Ishikawa (cell line): ENCODE data around the gene CBX3.

Source experiments
- CEBPB ChIP-seq: IDR thresholded peaks from 2 replicates; pipeline ENCODE4 v1.6.1; 2012
- CREB1 ChIP-seq: IDR thresholded peaks from 2 replicates; pipeline ENCODE4 v1.6.1; 2012; ENCODE audit warnings: low read depth
- EGR1 ChIP-seq: IDR thresholded peaks from 2 replicates; pipeline ENCODE4 v1.6.1; 2012
- EP300 ChIP-seq: IDR thresholded peaks from 2 replicates; pipeline ENCODE4 v1.6.1; 2012; ENCODE audit warnings: borderline replicate concordance
- FOXM1 ChIP-seq: IDR thresholded peaks from 2 replicates; pipeline ENCODE4 v1.6.1; 2012; ENCODE audit warnings: low read depth, borderline replicate concordance
- MAX ChIP-seq: IDR thresholded peaks from 2 replicates; pipeline ENCODE4 v1.6.1; 2012
- NFIC ChIP-seq: IDR thresholded peaks from 2 replicates; pipeline ENCODE4 v1.6.1; 2012
- RAD21 ChIP-seq: IDR thresholded peaks from 2 replicates; pipeline ENCODE4 v1.6.1; 2012; ENCODE audit warnings: low read depth
- REST ChIP-seq: IDR thresholded peaks from 2 replicates; pipeline ENCODE4 v1.6.1; 2012; ENCODE audit warnings: low read depth, mild to moderate bottlenecking
- TAF1 ChIP-seq: IDR thresholded peaks from 2 replicates; pipeline ENCODE4 v1.6.1; 2012; ENCODE audit warnings: low read depth, mild to moderate bottlenecking
- TCF12 ChIP-seq: IDR thresholded peaks from 2 replicates; pipeline ENCODE4 v1.6.1; 2012; ENCODE audit warnings: low read depth
- TEAD4 ChIP-seq: IDR thresholded peaks from 2 replicates; pipeline ENCODE4 v1.6.1; 2012
- USF1 ChIP-seq: IDR thresholded peaks from 2 replicates; pipeline ENCODE4 v1.6.1; 2012
- YY1 ChIP-seq: IDR thresholded peaks from 2 replicates; pipeline ENCODE4 v1.6.1; 2012; ENCODE audit warnings: low read depth
- ZBTB7A ChIP-seq: IDR thresholded peaks from 2 replicates; pipeline ENCODE4 v1.6.1; 2012; ENCODE audit warnings: low read depth

The CBX3 gene

DNA sequence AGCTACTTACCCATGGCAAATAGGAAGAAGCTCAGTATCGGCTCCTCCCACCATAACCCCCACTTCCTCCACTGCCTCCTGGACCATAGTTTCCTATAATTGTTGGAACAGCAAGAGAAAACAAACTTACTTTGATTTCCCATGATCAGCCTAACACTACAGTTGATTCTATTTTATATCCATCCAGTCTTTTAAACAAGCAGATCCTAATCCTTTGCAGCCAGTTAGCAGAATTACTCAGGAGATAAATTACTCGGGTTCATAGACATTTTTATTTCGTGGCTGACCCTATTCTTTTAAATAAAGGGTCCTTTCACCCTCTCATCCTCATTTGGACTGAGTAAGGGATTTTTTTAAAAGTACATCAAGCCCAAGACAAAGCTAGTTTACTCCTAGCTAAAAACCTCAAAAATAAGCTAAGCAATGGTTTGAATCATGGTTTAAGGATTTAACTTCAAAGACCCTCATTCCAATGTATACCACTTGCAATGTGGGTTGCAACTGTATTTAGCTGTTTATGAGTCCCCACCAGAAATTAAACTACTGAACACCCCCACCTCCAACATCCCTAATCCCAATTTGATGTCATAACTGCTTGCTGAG, 9.0 kb upstream of the CBX3 start:
- TF ChIP-seq RAD21: no peak
- no peak for TF ChIP-seq FOXM1
- TF ChIP-seq TEAD4: no peak
- TF ChIP-seq USF1: no peak
- TF ChIP-seq TAF1: no peak
- TF ChIP-seq CEBPB: no peak
- TF ChIP-seq ZBTB7A: no peak
- TF ChIP-seq NFIC: no peak
- TF ChIP-seq EP300: no peak
- no peak for TF ChIP-seq CREB1
- no peak for TF ChIP-seq YY1
- no peak for TF ChIP-seq EGR1

GRCh38 chr7:26193432-26194207, 7.9 kb upstream of the CBX3 start:
- TF ChIP-seq MAX (no peak), EGR1 (no peak), RAD21 (no peak), TEAD4 (no peak)

- TF ChIP-seq ZBTB7A (no peak), EP300 (no peak), USF1 (no peak), MAX (no peak), CREB1 (no peak), REST (no peak), TCF12 (no peak), EGR1 (no peak), NFIC (no peak), TAF1 (no peak), RAD21 (no peak), FOXM1 (no peak), TEAD4 (no peak)
These were observed 6.4 kb upstream of the CBX3 start for GRCh38 chr7:26195182-26195581.

DNA sequence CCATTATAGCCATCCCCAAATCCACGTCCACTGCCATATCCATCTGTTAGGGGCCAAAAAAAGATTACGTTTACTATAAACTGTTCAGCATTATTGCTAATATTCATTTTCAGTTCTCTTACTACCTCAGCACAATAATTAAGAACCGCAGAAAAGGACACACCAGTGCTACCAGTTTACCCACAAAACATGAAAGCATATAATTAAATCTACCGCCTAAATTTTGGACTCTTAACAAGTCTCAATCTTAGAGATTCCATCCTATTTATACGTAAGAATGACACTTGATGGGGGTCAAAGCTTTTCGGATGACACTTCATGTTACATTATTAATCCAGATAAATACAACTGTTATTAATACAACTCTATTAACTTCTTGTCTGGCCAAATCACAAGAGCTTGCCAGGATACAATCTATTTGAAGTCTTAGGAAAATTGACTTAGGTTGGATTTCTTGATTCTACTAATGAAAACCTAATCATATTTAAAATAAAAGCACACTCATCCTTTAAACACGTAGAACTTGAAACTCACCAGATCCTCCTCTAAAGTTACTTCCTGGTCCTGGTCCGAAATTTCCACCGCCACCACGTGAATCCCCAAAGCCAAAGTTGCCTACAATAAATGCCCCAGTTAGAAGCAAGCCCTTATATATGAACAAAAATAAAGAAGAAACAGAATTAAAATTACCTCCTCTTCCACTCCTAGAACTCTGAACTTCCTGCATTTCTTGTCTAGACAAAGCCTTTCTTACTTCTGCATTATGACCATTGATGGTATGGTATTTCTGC, 5.5 kb upstream of the CBX3 start:
- TF ChIP-seq ZBTB7A: no peak
- TF ChIP-seq TEAD4: no peak
- TF ChIP-seq EP300: no peak
- TF ChIP-seq MAX: no peak
- TF ChIP-seq FOXM1: no peak
- TF ChIP-seq TAF1: no peak
- no peak for TF ChIP-seq RAD21
- no peak for TF ChIP-seq TCF12
- TF ChIP-seq REST: no peak
- TF ChIP-seq EGR1: no peak
